Lower leg skin (tissue), 3 donors: Measurements from ENCODE around the gene RSPH10B.
"Not testable (repeated sequence)": the region's sequence is repeated elsewhere in the genome, so short reads cannot be mapped to it uniquely, and the experiment has no call there.

ENCODE experiments used
- POLR2A ChIP-seq, 2 donors: fragments of 450-650 bp; IDR thresholded peaks; one replicate each; pipeline ENCODE4 v1.6.1; 2016 to 2017; ENCODE audit warnings: antibody characterized with exemption in 2 of 2, mild to moderate bottlenecking in 1 of 2, moderate library complexity in 1 of 2
- TF ChIP-seq, protein P1 (sequence below), 3 donors: fragments of 450-650 bp; IDR thresholded peaks; one replicate each; pipeline ENCODE4 v1.5.1; 2016; ENCODE audit warnings: antibody characterized with exemption in 3 of 3, mild to moderate bottlenecking in 3 of 3, moderate library complexity in 2 of 3

DNA sequence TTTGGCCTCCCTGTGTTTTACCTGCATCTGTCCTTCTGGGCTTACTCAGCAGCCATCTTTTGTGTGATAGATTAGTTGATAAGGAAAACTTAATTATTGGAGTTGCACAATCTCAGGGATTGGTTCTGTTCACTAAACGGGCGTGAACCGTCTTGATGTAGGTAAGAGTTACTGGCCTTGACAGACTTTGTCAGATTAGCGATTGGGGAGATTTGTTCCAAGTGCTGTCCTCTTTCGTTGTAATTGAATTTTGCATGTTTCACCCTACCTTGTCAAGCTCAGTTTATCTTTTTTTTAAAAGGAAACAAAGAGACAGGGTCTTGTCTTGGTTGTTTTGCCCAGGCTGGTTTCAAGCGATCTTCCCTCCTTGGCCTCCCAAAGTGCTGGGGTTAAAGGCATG is 67.5 kb downstream of the RSPH10B start:
- TF ChIP-seq, protein P1, sequence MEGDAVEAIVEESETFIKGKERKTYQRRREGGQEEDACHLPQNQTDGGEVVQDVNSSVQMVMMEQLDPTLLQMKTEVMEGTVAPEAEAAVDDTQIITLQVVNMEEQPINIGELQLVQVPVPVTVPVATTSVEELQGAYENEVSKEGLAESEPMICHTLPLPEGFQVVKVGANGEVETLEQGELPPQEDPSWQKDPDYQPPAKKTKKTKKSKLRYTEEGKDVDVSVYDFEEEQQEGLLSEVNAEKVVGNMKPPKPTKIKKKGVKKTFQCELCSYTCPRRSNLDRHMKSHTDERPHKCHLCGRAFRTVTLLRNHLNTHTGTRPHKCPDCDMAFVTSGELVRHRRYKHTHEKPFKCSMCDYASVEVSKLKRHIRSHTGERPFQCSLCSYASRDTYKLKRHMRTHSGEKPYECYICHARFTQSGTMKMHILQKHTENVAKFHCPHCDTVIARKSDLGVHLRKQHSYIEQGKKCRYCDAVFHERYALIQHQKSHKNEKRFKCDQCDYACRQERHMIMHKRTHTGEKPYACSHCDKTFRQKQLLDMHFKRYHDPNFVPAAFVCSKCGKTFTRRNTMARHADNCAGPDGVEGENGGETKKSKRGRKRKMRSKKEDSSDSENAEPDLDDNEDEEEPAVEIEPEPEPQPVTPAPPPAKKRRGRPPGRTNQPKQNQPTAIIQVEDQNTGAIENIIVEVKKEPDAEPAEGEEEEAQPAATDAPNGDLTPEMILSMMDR (IDR thresholded peaks at IDR 0.05) = not testable (repeated sequence)
- TF ChIP-seq POLR2A (IDR thresholded peaks at IDR 0.05) = not testable (repeated sequence)
